HG02610 (cell line): ENCODE measurements around the gene ADGRF4.

ENCODE experiments used
- ATAC-seq: cut with Tn5 transposase; IDR thresholded peaks from one replicate; pipeline ENCODE4 v1.9.1; 2021; ENCODE audit warnings: mild to moderate bottlenecking, moderate library complexity; ENCODE audit not compliant: unreplicated experiment

The ADGRF4 gene

DNA sequence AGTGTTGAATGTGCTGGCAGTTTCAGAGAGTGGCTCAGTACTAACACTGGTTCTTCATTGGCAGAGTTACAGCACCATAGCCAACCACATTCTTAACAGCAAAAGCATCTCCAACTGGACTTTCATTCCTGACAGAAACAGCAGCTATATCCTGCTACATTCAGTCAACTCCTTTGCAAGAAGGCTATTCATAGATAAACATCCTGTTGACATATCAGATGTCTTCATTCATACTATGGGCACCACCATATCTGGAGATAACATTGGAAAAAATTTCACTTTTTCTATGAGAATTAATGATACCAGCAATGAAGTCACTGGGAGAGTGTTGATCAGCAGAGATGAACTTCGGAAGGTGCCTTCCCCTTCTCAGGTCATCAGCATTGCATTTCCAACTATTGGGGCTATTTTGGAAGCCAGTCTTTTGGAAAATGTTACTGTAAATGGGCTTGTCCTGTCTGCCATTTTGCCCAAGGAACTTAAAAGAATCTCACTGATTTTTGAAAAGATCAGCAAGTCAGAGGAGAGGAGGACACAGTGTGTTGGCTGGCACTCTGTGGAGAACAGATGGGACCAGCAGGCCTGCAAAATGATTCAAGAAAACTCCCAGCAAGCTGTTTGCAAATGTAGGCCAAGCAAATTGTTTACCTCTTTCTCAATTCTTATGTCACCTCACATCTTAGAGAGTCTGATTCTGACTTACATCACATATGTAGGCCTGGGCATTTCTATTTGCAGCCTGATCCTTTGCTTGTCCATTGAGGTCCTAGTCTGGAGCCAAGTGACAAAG is 17.0 kb upstream of the ADGRF4 start:
- ATAC-seq = no peak

GRCh38 chr6:47686411-47686810 is 12.0 kb upstream of the ADGRF4 start:
- no peak for ATAC-seq

DNA sequence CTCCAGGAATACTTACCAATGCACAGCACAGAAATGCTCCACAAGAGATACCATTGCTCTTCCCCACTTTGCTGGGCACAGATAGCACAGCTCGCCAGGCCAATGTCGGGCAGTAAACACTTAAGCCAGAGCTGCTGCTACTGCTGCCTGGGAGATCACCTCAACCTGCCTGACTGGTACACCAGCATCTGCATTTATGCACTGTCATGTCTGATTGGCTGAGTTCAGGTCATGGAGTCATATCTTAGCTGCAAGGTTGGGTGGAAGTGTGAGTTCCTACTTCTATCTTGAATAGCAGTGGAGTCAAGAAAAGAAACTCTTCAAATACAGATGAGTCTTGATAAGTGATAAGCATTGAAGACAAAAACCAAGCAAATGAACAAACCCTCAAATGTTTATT is 10.9 kb upstream of the ADGRF4 start:
- ATAC-seq = no peak

DNA sequence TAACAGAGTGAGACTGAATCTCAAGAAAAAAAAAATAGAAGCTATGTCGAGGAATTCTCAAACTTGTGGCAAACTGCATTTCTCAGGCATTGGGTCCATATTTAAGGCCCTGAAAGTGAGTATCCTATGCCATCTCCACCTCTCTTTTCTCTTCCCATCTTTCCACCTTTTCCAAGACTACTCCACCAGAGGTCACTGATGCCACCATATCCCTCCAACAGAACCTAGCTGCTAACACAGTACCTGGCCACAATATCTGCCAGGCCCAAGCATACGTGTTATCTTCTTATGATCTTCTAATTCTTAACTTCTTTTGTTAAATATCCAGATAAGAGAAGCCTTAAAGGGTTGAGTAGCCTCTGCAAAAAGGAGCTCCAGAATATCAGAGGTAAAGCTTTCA is 8.2 kb upstream of the ADGRF4 start:
- ATAC-seq = no peak

DNA sequence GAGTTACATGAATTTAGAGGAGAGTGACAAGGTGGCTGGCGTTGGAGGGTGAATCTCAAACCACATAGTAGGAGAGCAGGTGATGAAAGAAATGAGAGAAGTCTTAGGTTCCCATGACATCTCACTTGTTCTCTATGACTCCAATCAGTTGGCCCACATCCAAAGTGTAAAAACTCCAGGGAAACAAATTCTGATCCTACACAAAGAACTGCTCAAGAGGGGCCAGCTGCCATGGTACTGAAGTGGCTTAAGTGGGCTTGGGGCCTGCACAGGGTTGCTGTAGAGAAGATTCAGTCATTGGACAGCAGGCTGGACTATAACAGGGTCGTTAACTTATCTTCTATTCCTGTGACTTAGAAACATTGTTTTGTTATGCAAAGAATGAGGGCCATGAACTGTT is 7.6 kb upstream of the ADGRF4 start:
- ATAC-seq = no peak

DNA sequence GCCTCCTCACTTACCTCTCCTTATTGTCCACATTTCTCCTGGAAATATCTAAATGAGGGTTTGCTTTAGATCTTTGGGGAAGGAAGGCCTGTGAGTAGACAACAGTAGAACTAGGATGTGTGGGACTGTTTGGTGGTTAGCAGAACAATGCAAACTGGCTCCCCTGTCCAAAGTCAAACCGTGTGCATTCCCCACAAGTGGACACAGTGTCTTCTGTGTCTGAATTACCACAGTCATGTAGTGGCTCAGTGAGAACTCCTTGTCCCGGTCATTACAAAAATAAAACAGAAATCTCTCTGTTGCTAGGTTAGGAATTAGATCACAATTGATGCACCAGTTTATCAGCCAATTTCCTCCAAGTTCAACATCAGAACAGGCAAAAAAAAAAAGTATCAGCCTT is 455 bp upstream of the ADGRF4 start:
- ATAC-seq = no peak

DNA sequence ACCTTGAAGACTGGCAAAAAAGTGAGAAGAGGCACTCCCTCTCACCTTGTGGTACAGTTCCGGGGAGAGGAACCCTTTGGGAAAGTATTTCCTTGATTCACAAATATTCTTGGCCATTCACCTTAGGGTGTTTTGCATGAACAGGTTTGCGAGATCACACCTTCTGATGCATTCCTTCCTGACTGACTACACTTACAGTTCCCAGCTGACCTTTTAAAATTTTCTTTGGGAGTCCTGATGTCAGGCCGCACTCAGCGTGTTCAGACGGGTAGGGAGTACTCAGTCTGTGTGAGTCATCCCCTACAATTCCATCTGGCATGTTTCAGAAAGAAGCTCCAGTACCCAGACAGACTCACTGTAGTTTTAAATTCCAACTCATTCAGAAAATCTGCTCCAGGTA is 1.7 kb downstream of the ADGRF4 start:
- ATAC-seq = no peak

GRCh38 chr6:47700596-47700995 is 2.2 kb downstream of the ADGRF4 start:
- no peak for ATAC-seq

GRCh38 chr6:47701363-47701762 is 3.0 kb downstream of the ADGRF4 start:
- ATAC-seq = peak; percentile 95

GRCh38 chr6:47709160-47709559 is 10.8 kb downstream of the ADGRF4 start:
- no peak for ATAC-seq

- ATAC-seq = no peak
Measured at GRCh38 chr6:47710295-47710694, 11.9 kb downstream of the ADGRF4 start.

DNA sequence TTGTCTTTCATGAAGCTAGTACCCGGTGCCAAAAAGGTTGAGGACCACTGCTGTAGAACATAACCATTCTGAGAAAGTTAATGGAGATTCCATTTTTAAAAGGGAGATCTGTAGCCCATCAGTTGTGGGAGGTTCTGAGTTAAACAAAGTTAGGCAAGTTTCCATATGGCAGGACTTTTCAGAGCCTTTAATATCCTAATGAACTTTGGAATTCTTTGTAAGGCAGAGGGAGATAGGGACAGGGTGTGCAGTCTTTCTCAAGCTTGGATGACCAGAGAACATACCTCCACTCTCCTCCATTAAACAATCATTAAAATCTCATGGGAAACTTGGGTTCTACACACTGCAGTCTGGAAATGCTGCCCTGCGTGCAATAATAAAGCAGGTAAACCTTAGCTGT is 14.8 kb downstream of the ADGRF4 start:
- no peak for ATAC-seq

- ATAC-seq = no peak
Measured at GRCh38 chr6:47714802-47715201, 16.4 kb downstream of the ADGRF4 start.

GRCh38 chr6:47715782-47716181 is 17.4 kb downstream of the ADGRF4 start:
- ATAC-seq = peak; percentile 73

GRCh38 chr6:47716207-47716606 is 17.8 kb downstream of the ADGRF4 start:
- peak; percentile 38 for ATAC-seq

- ATAC-seq = no peak
Measured at GRCh38 chr6:47718571-47718970, 20.2 kb downstream of the ADGRF4 start.

DNA sequence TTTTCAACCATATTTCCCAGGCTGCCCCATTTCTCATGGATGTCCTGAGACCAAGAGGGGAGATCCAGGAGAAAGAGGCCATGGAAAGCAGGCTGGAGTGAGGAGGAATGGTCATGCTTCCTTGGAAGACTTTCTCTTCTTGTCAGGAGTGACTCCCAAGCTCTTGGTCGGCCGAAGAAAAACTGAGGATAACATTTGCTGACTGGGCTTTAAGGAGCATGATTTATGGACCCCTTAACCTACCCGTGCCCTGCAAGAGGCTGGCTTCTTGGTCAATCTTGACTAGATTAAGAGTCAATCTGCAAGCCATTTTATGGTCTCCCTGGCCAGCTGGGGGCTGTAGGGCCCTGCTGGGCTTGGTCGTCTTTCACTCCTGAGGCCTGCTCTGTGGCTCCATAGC is 22.8 kb downstream of the ADGRF4 start:
- ATAC-seq = no peak

DNA sequence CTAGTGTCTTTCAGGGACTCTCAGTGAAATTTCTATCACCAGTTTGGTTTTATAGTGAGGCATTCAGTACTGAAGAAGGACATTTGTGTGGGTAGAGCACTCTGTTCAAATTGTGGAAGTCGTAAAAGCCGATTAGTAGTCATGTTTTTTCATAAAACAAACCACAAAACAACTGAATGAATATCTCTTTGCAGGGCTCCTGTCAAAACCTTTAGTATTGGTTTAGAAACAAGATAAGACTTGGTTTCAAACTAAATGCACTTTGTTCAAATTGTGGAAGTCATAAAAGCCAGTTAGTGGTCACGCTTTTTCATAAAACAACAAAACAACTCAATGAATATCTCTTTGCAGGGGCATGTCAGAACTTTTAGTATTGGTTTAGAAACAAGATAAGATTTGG is 23.8 kb downstream of the ADGRF4 start:
- ATAC-seq = peak; percentile 95

DNA sequence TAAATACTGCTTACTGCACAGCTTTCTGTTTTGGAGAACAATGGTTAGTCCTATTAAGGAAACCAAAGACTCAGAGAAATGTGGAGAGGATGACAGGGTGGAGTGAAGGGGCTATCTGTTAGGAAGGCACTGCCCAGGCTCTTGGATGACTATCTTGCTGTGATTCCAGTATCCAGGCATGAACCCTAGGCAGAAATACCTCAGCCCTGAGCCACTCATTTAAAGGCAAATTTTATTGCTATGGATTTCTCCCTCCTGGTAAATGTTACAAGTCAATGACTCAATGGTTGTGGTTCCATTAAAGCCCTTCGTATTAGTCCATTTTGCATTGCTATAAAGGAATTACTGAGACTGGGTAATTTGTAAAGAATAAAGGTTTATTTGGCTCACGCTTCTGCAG is 25.9 kb downstream of the ADGRF4 start:
- ATAC-seq = no peak

DNA sequence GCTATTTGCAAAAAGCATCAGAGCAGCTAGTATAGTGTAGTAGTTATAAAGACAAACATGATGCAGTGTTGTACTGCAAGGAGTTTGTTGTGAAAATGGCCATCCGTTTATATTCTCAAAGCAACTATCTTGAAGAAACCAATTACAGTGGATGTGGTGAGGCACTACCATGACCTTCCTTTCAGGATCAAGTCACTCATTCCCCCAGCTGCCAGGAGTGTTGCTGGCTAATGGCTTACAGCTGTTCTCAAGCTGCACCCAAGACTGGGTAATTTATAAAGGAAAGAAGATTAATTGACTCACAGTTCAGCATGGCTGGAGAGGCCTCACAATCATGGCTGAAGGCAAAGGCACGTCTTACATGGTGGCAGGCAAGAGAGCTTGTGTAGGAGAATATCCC is 29.0 kb downstream of the ADGRF4 start:
- ATAC-seq = no peak

GRCh38 chr6:47729019-47729418 is 30.6 kb downstream of the ADGRF4 start:
- no peak for ATAC-seq

DNA sequence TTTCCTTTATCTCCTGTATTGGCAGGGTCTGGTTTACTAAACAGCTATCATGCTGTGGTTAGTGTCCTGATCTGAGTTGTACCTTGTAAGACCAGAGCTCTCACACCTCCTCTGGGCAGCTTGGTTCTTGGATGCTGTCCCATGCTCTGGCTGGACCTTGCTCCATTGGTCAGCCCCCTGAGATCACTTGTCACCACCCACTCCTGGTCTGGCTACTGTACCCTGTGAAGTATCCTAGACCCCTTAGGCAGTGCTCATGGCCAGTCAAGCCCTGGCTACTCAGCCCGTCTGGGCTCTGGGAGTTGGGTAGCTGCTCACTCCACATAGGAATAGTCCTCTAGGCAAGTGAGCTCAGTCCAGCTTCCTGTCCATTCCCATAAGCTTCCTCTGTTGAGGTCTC is 31.1 kb downstream of the ADGRF4 start:
- ATAC-seq = no peak

DNA sequence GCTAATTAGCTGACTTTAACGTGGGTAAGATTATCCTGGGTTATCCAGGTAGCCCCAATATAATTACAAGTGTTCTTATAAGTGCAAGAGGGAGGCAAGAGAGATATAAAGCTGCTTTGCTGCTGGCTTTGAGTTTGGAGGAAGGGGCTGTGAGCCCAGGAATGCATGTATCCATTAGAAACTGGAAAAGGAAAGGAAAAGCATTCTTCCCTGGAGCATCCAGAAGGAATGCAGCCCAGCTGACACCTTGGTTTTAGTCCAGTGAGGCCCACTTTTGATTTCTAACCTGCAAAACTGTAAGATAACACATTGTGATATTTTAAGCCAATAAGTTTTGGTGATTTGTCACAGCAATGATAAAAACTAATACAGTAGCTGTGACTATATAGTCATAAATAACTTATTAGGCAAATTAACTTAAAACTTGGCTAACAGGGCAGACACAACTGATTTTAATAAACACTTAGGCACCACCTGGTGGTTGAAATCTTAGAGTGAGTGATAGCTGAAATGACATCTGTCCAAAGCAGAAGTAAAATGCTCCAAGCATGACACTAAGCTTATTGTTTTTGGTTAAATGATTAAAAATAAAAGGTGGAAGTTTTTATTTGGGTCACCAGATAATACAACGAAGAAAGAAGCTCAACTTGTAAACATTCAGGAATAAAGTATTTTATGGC is 35.6 kb downstream of the ADGRF4 start:
- peak; percentile 72 for ATAC-seq
